HG03575 (cell line): ENCODE data around the gene GRK2.

Experiments
- ATAC-seq: cut with Tn5 transposase; IDR thresholded peaks from one replicate; pipeline ENCODE4 v1.9.1; 2021; ENCODE audit not compliant: unreplicated experiment, insufficient number of reproducible peaks, low FRiP score; ENCODE audit errors: extremely low read depth

Gene GRK2

DNA sequence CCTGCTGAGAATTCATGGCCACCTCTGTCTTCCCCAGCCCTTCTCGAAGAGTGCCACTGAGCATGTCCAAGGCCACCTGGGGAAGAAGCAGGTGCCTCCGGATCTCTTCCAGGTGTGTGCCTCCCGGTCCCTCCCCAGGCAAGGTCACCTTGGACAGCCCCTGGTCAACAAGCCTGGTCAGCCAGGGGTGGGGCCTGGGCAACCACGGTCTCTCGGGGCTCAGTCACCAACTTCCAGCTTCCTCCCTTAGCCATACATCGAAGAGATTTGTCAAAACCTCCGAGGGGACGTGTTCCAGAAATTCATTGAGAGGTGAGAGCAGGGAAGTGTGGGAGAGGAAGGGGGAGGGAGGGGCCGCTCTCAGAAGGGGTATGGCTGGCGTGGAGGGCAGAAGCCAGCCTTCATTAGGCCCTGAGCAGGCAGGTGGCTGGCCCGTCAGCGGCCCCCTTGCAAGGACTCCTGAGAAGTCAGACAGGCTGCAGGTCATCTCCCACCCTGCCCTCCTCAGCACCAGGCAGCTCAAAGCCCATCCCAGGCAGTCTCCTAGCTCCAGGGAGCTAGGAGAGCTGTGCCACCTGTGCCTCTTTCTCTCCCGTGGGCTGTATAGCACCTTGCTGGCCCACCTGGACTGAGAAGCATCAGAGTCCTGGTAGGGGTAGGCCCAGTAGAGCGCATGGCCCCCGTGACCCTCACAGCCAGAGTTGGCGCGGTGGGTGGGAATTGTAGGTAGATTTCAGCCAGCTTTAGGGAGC, 13.5 kb downstream of the GRK2 start:
- ATAC-seq: no peak

- no peak for ATAC-seq
Measured at GRCh38 chr11:67280341-67280787, 14.1 kb downstream of the GRK2 start.

DNA sequence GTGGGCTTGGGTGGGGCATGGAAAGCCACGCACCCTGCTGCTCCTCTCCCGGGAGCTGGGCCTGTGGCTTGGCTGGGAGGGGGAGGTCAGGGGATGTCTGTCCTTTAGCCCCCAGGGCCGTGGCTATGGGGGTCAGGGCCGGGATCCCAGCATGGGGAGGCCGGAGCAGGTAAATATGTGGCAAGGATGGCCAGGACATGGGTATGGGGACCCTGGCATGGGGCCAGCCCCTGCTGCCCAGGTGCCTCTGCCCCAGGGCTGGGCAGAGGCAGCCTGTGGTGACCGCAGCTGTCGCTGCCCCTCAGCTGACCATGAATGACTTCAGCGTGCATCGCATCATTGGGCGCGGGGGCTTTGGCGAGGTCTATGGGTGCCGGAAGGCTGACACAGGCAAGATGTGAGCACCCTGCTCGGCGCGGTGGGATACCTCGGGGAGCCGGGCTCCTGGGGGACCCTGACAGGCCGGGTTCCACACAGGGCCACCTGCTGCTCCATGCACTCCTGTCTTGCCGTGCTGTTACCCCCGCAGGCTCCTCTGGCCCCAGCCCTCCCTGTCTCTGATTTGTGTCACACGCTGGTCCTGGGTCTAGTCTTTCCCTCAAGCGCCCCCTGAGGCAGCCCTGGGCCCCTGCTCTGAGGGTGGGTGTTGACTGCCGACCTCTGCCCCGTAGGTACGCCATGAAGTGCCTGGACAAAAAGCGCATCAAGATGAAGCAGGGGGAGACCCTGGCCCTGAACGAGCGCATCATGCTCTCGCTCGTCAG, 14.7 kb downstream of the GRK2 start:
- no peak for ATAC-seq

DNA sequence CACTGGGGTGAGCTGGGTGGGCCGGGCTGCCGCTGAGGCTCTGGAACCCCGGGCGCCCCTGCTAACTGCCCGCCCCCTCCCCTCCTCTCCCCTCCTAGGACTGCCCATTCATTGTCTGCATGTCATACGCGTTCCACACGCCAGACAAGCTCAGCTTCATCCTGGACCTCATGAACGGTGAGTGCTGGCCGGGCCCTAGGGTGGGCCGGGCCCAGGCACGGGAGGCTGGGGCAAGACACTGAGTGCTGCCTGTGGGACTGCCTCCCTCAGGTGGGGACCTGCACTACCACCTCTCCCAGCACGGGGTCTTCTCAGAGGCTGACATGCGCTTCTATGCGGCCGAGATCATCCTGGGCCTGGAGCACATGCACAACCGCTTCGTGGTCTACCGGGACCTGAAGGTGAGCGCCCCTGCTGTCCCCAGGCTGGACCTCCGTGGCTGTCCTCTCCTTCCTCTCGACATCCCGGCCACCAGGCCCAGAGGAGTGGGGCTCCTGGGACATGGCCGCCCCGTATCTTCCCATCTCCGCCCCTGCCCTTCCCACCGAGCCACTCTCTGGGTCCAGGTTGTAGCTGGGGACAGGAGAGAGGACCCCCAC, 15.4 kb downstream of the GRK2 start:
- ATAC-seq: no peak

- ATAC-seq: no peak
Measured at GRCh38 chr11:67282155-67282875, 16.0 kb downstream of the GRK2 start.

- ATAC-seq: no peak
Measured at GRCh38 chr11:67282876-67283371, 16.7 kb downstream of the GRK2 start.

- ATAC-seq: no peak
Measured at GRCh38 chr11:67283481-67283963, 17.2 kb downstream of the GRK2 start.

DNA sequence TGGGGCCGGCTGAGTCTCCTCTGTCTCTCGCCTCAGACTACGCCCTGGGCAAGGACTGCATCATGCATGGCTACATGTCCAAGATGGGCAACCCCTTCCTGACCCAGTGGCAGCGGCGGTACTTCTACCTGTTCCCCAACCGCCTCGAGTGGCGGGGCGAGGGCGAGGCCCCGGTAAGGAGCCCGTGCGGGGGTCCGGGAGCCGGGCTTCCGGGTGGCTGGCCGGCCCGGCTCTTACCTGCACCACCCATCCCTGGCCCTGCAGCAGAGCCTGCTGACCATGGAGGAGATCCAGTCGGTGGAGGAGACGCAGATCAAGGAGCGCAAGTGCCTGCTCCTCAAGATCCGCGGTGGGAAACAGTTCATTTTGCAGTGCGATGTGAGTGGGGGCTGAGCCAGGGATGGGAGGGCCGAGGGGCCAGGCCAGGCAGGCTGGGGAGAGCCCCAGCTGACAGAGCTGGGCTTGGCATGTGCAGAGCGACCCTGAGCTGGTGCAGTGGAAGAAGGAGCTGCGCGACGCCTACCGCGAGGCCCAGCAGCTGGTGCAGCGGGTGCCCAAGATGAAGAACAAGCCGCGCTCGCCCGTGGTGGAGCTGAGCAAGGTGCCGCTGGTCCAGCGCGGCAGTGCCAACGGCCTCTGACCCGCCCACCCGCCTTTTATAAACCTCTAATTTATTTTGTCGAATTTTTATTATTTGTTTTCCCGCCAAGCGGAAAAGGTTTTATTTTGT, 18.7 kb downstream of the GRK2 start:
- ATAC-seq: no peak

- no peak for ATAC-seq
Measured at GRCh38 chr11:67285541-67286498, 19.5 kb downstream of the GRK2 start.

DNA sequence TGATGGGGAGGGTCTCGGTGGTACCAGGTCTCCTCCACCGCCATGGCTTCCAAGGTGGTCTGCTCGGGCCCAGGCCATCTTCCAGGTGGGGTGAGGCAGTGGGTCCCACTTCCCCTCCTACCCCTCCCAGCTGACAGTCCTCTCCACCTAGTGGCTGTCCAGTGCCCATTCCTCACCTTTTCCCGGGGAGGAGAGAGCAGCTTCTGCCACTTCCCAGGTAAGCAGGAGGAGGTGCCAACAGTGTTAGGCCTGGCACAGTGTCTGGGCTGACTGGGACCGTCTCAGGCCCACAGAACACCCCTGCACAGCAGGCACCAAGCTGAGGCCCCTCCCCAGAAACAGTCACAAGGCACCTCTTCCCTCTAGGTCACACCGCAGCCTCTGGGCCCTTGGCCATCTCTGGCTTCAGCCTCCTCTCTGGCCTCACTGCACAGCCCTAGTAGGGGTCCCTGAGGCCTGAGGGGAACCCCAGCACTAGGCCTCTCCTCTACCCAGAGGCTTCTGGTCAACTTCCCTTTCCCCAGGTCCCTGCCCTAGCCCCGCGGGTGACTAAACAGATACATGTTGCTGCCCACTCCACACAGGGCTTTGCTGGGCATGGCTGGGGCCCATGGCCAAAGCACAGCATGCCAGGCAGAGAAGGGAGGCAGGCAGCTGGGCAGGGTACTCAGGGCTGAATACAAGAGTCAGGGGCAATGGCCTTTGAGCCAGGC, 20.5 kb downstream of the GRK2 start:
- no peak for ATAC-seq

DNA sequence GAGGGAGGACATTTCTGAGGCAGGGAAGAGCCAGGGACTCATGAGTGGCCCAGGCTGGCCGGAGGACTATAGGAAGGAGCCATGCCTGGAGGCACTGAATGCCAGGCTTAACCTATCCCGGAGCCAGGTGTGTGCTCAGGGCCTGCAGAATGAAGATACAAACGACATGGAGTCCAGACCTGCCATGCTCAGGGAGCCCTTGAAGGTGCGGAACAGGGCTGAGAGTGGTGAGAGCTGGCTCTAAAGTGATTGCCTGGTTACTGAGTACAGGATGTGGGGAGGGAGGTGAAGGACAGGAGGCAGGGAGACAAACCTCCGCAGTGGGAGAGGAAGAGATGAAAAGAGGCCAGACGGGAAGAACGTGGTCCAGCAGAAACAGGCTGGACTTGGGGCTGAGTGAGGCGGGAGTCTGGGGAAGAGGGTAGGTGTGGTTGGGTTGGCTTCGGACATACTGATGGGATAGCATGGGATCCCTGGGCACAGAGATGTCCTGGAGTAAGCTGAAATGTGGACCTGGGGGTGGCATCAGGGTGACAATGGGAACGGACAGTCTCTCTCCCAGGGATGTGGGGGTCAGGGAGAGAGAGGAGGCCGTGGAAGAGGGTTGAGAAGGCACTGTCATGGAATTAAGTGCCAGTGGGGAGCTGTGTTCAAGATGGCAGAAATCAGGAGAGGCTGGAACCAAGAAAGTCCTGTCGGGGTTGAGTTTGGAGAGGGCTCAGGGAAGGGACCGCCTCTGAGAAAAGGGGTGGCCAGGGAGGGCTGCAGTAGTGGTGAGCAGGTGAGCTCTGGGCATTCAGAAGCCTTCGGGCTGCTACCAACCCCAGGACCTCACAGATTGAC, 21.3 kb downstream of the GRK2 start:
- no peak for ATAC-seq

DNA sequence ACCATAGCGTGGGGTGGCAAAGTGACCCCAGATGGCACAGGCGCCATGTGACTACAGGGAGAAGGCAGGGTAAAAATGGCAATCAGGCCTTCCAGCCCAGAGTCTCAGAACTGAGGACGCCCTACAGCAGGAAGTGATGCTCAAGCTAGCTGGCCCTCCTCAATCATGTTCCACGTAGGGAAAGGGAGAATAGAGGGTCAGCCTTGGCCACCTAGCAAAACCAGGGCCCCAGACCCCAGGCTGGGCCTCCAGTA, 21.9 kb downstream of the GRK2 start:
- ATAC-seq: no peak

GRCh38 chr11:67288452-67289225, 22.4 kb downstream of the GRK2 start:
- ATAC-seq: no peak

GRCh38 chr11:67289226-67289650, 23.0 kb downstream of the GRK2 start, which contains the start of gene ANKRD13D:
ANKRD13D (plus strand) TSS chr11:67289303; CDS start chr11:67289461, 158 bp downstream.
- no peak for ATAC-seq

- ATAC-seq: no peak
Measured at GRCh38 chr11:67289651-67290479, 23.6 kb downstream of the GRK2 start.
